ENCODE results near the gene GPC1. TPM values are rescaled to one million over a fixed set of nuclear protein-coding genes. Genes with fewer than 3 reads are reported as not detected.

Gene GPC1
- total and polyA plus RNA-seq, 2 donors (not counting 3 experiments of a cell fraction or from before 2014, with no cell fraction given), result 9.6 to 31.1 TPM

DNA sequence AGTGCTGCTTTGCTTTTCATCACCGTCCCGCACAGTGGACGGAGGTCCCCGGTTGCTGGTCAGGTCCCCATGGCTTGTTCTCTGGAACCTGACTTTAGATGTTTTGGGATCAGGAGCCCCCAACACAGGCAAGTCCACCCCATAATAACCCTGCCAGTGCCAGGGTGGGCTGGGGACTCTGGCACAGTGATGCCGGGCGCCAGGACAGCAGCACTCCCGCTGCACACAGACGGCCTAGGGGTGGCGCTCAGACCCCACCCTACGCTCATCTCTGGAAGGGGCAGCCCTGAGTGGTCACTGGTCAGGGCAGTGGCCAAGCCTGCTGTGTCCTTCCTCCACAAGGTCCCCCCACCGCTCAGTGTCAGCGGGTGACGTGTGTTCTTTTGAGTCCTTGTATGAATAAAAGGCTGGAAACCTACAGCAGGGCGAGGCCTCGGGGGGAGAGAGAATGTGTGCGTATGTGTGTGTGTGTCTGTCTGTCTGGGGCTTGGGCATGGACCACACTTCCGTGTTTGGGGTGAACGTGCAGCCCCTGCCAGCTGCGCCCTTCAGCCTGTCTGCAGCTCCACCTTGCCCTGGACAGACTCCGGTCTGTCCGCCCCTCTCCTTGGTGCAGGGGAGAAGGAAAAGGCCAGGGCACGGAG lies 32.3 kb downstream of the GPC1 start:
- dilution Hi-C loops (cut with MboI; ENCODE audit: extremely low pct_ligation_motif_present, low sequenced_read_pairs), result no loop called here
- Histone ChIP-seq H2AFZ (ENCODE audit: low read depth, low read length) (no peak overlapping the region), H3K4me3 (replicated peaks in 1 of 3; ENCODE audit: insufficient read depth in 1 of 3, low read depth in 1 of 3, low read length in 3 of 3) (no peak overlapping the region), H4K20me1 (replicated peaks; ENCODE audit: control insufficient read depth, extremely low read depth, insufficient read depth, low read length) (no peaks in the 10 kb centered on the region), H3K4me1 (ENCODE audit: control insufficient read depth, extremely low read depth, insufficient read depth, low read length) (no peaks in the 10 kb centered on the region), H3K4me2 (ENCODE audit: insufficient read depth, low read length) (no peak overlapping the region), H3K36me3 (ENCODE audit: control insufficient read depth in 2 of 2, extremely low read depth in 1 of 2, insufficient read depth in 2 of 2, low read length in 2 of 2) (no peaks in the 10 kb centered on the region), H3K9me3 (replicated peaks; ENCODE audit: control insufficient read depth, insufficient read depth, low read length) (no peaks in the 10 kb centered on the region), H3K27ac (ENCODE audit: insufficient read depth, low read depth, low read length) (no peak overlapping the region), H3K79me2 (ENCODE audit: control insufficient read depth, insufficient read depth, low read length) (no peaks in the 10 kb centered on the region), H3K9ac (replicated peaks; ENCODE audit: extremely low read depth, insufficient read depth, low read length) (no peak overlapping the region), H3K27me3 (ENCODE audit: control insufficient read depth in 2 of 2, insufficient read depth in 2 of 2, low read length in 2 of 2) (no peaks in the 10 kb centered on the region), H3K9me1 (replicated peaks; ENCODE audit: control insufficient read depth, extremely low read depth, insufficient read depth, low read length) (no peaks in the 10 kb centered on the region)
- POLR2A ChIA-PET, result no interaction called here
- TSS peak; percentile 53 for BruUV-seq (replicated peaks)
- no peak for FAIRE-seq
- TF ChIP-seq GATA2 (IDR thresholded peaks at IDR 0.05; ENCODE audit: insufficient read depth, insufficient read length, low read depth, low read length) (no peak), FOS (IDR thresholded peaks at IDR 0.05; ENCODE audit: borderline replicate concordance, insufficient read depth, low read length) (no peak), POLR2A (IDR thresholded peaks at IDR 0.05; ENCODE audit: low read depth, low read length) (no peak), POLR2AphosphoS5 (IDR thresholded peaks at IDR 0.05; ENCODE audit: insufficient read depth, low read depth, low read length) (no peak), EZH2 (IDR thresholded peaks at IDR 0.05; ENCODE audit: borderline replicate concordance, low read depth, low read length, severe bottlenecking) (no peak), JUN (IDR thresholded peaks at IDR 0.05; ENCODE audit: borderline replicate concordance, insufficient read depth, insufficient read length, low read depth) (no peak), MYC (IDR thresholded peaks at IDR 0.05; ENCODE audit: low read depth, low read length) (no peak)
- TF ChIP-seq, protein P1, sequence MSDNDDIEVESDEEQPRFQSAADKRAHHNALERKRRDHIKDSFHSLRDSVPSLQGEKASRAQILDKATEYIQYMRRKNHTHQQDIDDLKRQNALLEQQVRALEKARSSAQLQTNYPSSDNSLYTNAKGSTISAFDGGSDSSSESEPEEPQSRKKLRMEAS (IDR thresholded peaks at IDR 0.05; ENCODE audit: insufficient read depth, insufficient read length), result no peak
- TF ChIP-seq, protein P2, sequence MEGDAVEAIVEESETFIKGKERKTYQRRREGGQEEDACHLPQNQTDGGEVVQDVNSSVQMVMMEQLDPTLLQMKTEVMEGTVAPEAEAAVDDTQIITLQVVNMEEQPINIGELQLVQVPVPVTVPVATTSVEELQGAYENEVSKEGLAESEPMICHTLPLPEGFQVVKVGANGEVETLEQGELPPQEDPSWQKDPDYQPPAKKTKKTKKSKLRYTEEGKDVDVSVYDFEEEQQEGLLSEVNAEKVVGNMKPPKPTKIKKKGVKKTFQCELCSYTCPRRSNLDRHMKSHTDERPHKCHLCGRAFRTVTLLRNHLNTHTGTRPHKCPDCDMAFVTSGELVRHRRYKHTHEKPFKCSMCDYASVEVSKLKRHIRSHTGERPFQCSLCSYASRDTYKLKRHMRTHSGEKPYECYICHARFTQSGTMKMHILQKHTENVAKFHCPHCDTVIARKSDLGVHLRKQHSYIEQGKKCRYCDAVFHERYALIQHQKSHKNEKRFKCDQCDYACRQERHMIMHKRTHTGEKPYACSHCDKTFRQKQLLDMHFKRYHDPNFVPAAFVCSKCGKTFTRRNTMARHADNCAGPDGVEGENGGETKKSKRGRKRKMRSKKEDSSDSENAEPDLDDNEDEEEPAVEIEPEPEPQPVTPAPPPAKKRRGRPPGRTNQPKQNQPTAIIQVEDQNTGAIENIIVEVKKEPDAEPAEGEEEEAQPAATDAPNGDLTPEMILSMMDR (IDR thresholded peaks at IDR 0.05; ENCODE audit: extremely low read depth in 1 of 2, insufficient read depth in 1 of 2, low read depth in 1 of 2, low read length in 2 of 2), result no peak
- DNase-seq (ENCODE audit: low read depth, low spot score), result no peak
- intact Hi-C loops (cut with micrococcal nuclease), result no loop called here
- CTCF ChIA-PET, result no interaction called here
